ENCODE results near the gene MT1G.

- TF ChIP-seq CTCF (IDR thresholded peaks at IDR 0.05; ENCODE audit: insufficient read depth, low read length) (no peak), POLR2AphosphoS5 (IDR thresholded peaks at IDR 0.05; ENCODE audit: low read depth) (no peak), SPI1 (IDR thresholded peaks at IDR 0.05; ENCODE audit: borderline replicate concordance, low read depth) (no peak)
- TF ChIP-seq, protein P1, sequence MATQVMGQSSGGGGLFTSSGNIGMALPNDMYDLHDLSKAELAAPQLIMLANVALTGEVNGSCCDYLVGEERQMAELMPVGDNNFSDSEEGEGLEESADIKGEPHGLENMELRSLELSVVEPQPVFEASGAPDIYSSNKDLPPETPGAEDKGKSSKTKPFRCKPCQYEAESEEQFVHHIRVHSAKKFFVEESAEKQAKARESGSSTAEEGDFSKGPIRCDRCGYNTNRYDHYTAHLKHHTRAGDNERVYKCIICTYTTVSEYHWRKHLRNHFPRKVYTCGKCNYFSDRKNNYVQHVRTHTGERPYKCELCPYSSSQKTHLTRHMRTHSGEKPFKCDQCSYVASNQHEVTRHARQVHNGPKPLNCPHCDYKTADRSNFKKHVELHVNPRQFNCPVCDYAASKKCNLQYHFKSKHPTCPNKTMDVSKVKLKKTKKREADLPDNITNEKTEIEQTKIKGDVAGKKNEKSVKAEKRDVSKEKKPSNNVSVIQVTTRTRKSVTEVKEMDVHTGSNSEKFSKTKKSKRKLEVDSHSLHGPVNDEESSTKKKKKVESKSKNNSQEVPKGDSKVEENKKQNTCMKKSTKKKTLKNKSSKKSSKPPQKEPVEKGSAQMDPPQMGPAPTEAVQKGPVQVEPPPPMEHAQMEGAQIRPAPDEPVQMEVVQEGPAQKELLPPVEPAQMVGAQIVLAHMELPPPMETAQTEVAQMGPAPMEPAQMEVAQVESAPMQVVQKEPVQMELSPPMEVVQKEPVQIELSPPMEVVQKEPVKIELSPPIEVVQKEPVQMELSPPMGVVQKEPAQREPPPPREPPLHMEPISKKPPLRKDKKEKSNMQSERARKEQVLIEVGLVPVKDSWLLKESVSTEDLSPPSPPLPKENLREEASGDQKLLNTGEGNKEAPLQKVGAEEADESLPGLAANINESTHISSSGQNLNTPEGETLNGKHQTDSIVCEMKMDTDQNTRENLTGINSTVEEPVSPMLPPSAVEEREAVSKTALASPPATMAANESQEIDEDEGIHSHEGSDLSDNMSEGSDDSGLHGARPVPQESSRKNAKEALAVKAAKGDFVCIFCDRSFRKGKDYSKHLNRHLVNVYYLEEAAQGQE (IDR thresholded peaks at IDR 0.05; ENCODE audit: insufficient replicate concordance, low read depth): no peak
Measured at GRCh38 chr16:56629531-56629930, 38.3 kb downstream of the MT1G start.

Measured in HL-60 (cell line).